Measurements from ENCODE around the gene TNIK.

DNA sequence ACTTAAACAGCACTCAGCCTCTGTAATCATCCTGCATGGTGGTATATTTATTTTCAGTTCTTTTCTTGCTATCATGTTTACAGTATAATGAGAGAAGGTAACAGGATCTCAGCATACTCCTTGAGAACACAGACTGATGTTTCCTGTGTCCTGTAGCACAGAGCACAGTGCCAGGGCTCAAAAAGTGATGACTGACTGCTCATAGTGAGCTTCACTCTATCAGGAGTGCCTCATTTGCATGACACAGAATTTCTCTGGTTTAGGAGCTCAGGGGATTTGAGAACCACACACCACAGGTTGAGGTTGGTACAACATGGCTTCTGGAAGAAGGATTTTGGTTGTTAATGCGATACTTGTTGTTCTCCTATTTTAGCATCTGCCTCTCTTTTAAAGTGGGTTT, 365.1 kb downstream of the TNIK start:
- TF ChIP-seq, protein P1, sequence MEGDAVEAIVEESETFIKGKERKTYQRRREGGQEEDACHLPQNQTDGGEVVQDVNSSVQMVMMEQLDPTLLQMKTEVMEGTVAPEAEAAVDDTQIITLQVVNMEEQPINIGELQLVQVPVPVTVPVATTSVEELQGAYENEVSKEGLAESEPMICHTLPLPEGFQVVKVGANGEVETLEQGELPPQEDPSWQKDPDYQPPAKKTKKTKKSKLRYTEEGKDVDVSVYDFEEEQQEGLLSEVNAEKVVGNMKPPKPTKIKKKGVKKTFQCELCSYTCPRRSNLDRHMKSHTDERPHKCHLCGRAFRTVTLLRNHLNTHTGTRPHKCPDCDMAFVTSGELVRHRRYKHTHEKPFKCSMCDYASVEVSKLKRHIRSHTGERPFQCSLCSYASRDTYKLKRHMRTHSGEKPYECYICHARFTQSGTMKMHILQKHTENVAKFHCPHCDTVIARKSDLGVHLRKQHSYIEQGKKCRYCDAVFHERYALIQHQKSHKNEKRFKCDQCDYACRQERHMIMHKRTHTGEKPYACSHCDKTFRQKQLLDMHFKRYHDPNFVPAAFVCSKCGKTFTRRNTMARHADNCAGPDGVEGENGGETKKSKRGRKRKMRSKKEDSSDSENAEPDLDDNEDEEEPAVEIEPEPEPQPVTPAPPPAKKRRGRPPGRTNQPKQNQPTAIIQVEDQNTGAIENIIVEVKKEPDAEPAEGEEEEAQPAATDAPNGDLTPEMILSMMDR (IDR thresholded peaks at IDR 0.05): no peak
- TF ChIP-seq POLR2AphosphoS5 (IDR thresholded peaks at IDR 0.05): no peak
- TF ChIP-seq EP300 (IDR thresholded peaks at IDR 0.05): no peak

Data from gastroesophageal sphincter (tissue), 3 donors.